Memory B cell (primary cell): ENCODE measurements around the gene IRF2BP1.
A peak's percentile ranks its signal among the peaks of the same experiment; 100 is the strongest.

Source experiments
- ATAC-seq: fragments of 150-1000 bp; cut with Tn5 transposase; 2 replicates; pipeline ENCODE4 v1.10.0; 2021; ENCODE audit warnings: low read depth, mild to moderate bottlenecking, moderate library complexity
- DNase-seq, 2 donors: peaks; one replicate each; pipeline ENCODE4 v3.0.0; 2022; ENCODE audit warnings: low spot score in 2 of 2
- H3K27ac Mint-ChIP-seq: one replicate; pipeline ENCODE4 v1.8.0; 2022; ENCODE audit warnings: mild to moderate bottlenecking, moderate library complexity, mixed read lengths
- H3K27me3 Mint-ChIP-seq: one replicate; pipeline ENCODE4 v1.8.0; 2022; ENCODE audit warnings: mixed read lengths
- H3K36me3 Mint-ChIP-seq: one replicate; pipeline ENCODE4 v1.8.0; 2022; ENCODE audit warnings: mild to moderate bottlenecking, mixed read lengths
- H3K4me1 Mint-ChIP-seq: one replicate; pipeline ENCODE4 v1.8.0; 2022; ENCODE audit warnings: mixed read lengths
- H3K4me3 Mint-ChIP-seq: one replicate; pipeline ENCODE4 v1.8.0; 2022; ENCODE audit warnings: mild to moderate bottlenecking, moderate library complexity, mixed read lengths
- H3K9me3 Mint-ChIP-seq: one replicate; pipeline ENCODE4 v1.8.0; 2022; ENCODE audit warnings: mixed read lengths

Gene IRF2BP1, protein sequence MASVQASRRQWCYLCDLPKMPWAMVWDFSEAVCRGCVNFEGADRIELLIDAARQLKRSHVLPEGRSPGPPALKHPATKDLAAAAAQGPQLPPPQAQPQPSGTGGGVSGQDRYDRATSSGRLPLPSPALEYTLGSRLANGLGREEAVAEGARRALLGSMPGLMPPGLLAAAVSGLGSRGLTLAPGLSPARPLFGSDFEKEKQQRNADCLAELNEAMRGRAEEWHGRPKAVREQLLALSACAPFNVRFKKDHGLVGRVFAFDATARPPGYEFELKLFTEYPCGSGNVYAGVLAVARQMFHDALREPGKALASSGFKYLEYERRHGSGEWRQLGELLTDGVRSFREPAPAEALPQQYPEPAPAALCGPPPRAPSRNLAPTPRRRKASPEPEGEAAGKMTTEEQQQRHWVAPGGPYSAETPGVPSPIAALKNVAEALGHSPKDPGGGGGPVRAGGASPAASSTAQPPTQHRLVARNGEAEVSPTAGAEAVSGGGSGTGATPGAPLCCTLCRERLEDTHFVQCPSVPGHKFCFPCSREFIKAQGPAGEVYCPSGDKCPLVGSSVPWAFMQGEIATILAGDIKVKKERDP

DNA sequence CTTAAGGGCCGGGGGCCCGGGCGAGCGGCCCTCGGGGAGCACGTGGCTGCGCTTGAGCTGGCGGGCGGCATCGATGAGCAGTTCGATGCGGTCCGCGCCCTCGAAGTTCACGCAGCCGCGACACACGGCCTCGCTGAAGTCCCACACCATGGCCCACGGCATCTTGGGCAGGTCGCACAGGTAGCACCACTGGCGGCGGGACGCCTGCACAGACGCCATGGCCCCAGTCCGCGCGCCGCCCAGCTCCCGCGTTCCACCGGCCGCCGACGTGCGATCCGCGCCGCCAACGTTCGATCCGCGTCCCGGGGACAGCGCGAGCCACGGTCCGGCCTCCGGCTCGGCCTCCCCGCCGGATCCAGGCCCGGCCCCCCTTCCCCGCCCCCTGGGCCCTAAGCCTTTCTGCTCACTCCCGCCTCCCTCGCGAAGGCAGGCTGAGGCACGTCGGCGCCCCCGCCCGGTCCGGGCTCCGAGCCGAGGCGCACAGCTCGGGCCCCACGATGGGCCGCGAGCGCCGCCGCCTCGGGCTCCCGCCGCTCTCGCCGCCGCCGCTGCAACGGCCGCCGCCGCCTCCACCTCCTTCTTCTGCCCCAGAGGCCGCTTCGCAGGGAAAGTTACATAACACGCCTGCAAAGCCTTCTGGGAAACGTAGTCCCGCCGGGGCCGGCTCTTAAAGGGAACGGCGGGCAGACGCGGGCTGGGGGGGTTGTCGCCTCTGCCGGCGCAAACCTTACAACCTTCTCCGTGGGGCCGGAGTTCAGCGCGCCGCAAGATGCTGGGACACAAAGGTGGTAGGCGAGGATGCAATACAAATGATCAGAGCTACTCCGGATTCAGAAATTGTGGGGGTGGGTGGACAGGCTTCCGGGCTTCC lies at the start of gene IRF2BP1:
Gene IRF2BP1, minus strand, starts transcription at position 586 of the 871 bp plus-strand sequence. Its CDS starts 367 bp downstream, at position 219.
- Mint-ChIP-seq H3K27me3 (peaks cover 6% of the 10 kb centered on the region), H3K36me3 (peaks cover 11% of the 10 kb centered on the region), H3K9me3 (no peaks in the 10 kb centered on the region), H3K27ac (peak within 1 kb of the TSS; percentile 89), H3K4me3 (peak within 1 kb of the TSS; percentile 92), H3K4me1 (peaks cover 9% of the 10 kb centered on the region)
- DNase-seq (peak; percentile 80 to 86), ATAC-seq (peak; percentile 82)

DNA sequence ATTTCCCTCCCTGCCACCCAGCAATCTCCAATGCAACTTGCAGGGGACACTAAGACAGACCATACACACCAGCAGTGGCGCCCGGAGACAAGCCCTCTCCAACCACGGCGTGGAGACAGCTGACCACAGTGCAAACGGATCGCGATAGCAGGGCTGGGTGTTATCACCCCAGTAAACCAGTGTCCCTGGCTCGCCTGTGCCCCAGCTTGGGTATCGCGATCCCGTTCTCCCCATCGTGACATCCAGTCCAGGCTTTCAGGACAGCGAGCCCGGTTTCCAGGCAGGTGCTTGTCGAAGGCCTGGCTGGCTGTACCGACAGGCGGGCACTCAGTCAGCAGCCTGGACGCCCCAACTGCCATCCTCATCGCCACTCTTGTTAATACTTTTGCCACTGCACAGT lies 49.3 kb upstream of the IRF2BP1 start:
- DNase-seq (no peak), ATAC-seq (no peak)
- no peaks in the 10 kb centered on the region for H3K36me3 Mint-ChIP-seq
- H3K4me3 Mint-ChIP-seq: no peak overlapping the region
- H3K27ac Mint-ChIP-seq: no peak overlapping the region
- H3K27me3 Mint-ChIP-seq: peaks cover 28% of the 10 kb centered on the region
- H3K4me1 Mint-ChIP-seq: no peaks in the 10 kb centered on the region
- no peaks in the 10 kb centered on the region for H3K9me3 Mint-ChIP-seq

DNA sequence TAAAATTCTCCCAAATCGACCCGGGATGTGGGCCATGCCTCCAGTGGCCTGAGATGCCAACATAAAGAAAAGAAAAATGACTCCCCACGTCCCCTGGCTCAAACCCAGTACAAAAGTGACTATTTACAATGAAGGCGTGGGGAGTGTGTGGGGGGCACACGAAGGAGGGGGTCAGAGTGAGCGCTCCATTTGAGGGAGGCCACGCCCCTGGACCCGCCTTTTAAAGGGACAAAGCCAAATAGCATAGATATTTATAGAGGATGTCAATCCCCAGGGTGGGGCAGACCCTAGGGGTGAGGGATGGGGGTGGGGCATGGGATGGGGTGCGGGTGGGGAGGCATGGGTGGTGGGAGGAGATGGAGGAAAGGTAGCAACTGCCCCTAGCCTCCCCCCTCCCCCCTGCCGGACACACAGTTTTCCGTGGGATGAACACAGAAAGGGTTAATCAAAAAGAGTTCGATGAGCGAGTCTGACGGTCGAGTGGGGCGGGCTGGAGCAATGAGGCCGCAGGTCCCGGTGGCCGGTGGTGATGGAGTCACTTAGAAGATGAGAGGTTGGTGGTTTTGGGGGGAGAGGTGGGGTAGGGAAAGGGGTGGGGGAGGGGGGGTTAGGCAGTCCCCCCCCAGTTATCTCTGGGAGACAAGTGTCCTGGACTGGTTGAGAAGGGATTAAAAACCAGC lies 48.8 kb upstream of the IRF2BP1 start:
- no peaks in the 10 kb centered on the region for H3K36me3 Mint-ChIP-seq
- H3K27ac Mint-ChIP-seq: no peak overlapping the region
- no peaks in the 10 kb centered on the region for H3K4me1 Mint-ChIP-seq
- no peak overlapping the region for H3K4me3 Mint-ChIP-seq
- H3K27me3 Mint-ChIP-seq: peaks cover 30% of the 10 kb centered on the region
- ATAC-seq (no peak), DNase-seq (no peak)
- H3K9me3 Mint-ChIP-seq: no peaks in the 10 kb centered on the region

DNA sequence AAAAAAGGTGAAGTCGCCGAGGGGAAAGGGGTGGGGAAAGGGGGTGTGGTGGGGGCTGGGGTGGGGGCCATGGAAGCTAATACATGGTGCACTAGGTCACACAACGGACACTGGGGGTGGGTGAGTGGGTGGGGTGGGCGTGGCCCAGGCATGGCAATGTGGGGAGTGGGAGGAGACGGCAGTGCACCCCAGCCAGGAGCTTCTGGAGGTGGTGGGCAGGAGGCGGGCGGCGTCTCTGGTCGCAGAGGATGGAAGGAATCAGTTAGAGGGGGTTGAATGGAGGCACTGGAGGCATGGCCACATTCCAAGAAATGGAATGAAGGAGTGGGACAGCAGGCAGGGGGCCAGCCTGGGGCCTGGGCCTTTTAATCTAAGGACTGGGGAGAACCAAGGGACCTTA lies 47.8 kb upstream of the IRF2BP1 start:
- no peaks in the 10 kb centered on the region for H3K9me3 Mint-ChIP-seq
- H3K36me3 Mint-ChIP-seq: no peaks in the 10 kb centered on the region
- H3K4me3 Mint-ChIP-seq: no peak overlapping the region
- no peak overlapping the region for H3K27ac Mint-ChIP-seq
- H3K4me1 Mint-ChIP-seq: no peaks in the 10 kb centered on the region
- peaks cover 31% of the 10 kb centered on the region for H3K27me3 Mint-ChIP-seq
- DNase-seq: no peak
- no peak for ATAC-seq

DNA sequence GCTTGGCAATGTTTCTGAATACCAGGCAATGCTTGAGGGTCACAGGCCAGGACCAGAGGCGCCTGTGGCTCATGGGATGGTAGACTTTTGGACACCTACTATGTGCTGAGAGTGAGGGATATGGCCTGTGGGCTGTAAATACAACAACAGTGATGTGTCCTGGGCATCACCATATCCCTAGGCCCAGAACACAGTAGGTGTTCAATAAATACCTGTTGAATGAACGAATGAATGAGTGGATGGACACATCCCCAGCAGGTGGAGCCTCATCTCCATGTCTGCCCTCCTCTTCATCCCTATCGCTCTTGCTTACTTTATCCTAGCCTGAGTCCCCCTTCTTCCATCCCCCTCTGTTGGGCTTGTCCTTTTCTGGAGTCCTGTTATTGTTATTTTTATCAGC lies 45.1 kb upstream of the IRF2BP1 start:
- Mint-ChIP-seq H3K27ac (no peak overlapping the region), H3K36me3 (no peaks in the 10 kb centered on the region), H3K27me3 (peaks cover 29% of the 10 kb centered on the region), H3K9me3 (peaks cover 1% of the 10 kb centered on the region), H3K4me1 (peaks cover 3% of the 10 kb centered on the region), H3K4me3 (no peak overlapping the region)
- ATAC-seq (no peak), DNase-seq (no peak)

DNA sequence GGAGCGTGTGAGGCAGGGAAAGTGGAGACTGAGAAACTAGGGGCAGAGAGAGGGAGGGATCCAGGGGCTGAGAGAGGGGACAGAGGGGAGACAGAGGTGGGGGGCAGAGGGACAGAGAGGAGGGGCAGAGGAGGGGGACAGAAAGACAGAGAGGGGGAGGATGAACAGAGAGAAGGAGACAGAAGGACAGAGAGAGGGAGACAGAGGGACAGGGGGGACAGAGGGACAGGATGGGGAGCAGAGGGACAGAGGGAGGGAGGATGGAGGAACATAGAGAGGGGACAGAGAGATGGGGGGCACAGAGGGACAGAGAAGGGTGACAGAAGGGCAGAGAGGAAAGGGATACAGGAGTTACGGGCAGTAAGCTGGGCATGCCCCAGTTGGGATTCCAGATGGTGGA lies 43.3 kb upstream of the IRF2BP1 start:
- H3K27ac Mint-ChIP-seq: no peak overlapping the region
- peaks cover 3% of the 10 kb centered on the region for H3K4me1 Mint-ChIP-seq

DNA sequence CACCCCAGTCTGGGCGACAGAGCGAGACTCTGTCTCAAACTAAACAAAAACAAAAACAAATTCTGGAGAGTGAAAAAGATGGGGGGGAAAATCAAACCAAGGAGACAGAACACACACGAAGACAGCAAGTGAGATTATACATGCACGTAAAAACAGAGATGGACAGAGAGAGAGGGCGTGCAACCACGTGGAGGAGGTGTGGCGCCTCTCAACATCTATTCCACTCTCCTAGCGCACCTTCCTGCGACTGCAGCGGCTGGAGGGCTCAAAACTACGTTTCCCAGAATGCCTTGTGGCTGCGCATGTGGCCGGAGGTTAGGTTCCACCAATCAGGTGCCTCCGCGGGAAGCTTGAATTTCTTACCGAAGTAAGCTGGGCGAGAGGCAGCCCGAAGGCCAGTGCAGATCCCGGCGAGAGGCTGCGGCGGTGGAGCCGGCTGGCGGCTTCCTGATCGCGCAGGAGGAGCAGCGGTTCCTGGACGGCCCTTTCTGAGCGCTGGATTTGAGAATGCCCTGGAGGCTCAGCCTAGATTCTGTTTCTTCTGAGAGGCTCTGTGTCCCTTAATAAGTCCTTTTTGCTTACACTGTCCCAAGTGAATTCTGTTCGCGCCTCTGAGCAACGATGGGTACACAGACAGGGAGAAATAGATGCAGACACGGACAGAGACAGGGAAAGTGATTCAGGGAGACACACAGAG lies 41.8 kb upstream of the IRF2BP1 start:
- no peak overlapping the region for H3K27ac Mint-ChIP-seq

More for the DNA sequence above, 43.3 kb upstream of the IRF2BP1 start:
- ATAC-seq (no peak), DNase-seq (no peak)
- H3K4me3 Mint-ChIP-seq: no peak overlapping the region
- H3K27me3 Mint-ChIP-seq: peaks cover 22% of the 10 kb centered on the region
- no peaks in the 10 kb centered on the region for H3K36me3 Mint-ChIP-seq
- peaks cover 1% of the 10 kb centered on the region for H3K9me3 Mint-ChIP-seq

DNA sequence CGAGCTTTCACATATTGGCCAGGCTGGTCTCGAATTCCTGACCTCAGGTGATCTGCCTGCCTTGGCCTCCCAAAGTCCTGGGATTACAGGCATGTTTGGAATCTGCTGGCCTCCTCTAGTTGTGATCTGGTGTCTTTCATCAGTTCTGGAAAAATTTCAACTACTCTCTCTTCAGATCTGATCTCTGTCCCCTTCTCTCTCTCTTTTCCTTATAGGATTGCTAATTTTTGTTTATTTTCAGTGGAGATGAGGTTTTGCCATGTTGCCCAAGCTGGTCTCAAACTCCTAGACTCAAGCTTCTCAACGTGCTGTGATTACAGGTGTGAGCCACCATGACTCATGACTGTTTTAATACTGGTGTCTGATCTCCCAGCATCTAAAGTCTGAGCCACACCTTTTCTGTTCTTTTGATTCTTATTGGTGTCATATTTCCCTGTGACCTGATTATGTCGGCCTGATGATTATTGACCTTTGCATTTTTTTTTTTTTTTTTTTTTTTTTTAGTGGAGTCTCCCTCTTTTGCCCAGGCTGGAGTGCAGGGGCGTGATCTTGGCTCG lies 39.0 kb upstream of the IRF2BP1 start:
- peaks cover 8% of the 10 kb centered on the region for H3K27me3 Mint-ChIP-seq
- no peak overlapping the region for H3K27ac Mint-ChIP-seq
- DNase-seq: no peak
- ATAC-seq: no peak
- peaks cover 1% of the 10 kb centered on the region for H3K9me3 Mint-ChIP-seq
- H3K36me3 Mint-ChIP-seq: no peaks in the 10 kb centered on the region
- H3K4me3 Mint-ChIP-seq: no peak overlapping the region
- peaks cover 3% of the 10 kb centered on the region for H3K4me1 Mint-ChIP-seq

More for the DNA sequence above, 41.8 kb upstream of the IRF2BP1 start:
- Mint-ChIP-seq H3K27me3 (peaks cover 15% of the 10 kb centered on the region), H3K4me1 (peaks cover 3% of the 10 kb centered on the region), H3K9me3 (peaks cover 1% of the 10 kb centered on the region), H3K36me3 (no peaks in the 10 kb centered on the region), H3K4me3 (peak overlapping the region; percentile 21)
- ATAC-seq (peak; percentile 100), DNase-seq (peak; percentile 86 to 88)

DNA sequence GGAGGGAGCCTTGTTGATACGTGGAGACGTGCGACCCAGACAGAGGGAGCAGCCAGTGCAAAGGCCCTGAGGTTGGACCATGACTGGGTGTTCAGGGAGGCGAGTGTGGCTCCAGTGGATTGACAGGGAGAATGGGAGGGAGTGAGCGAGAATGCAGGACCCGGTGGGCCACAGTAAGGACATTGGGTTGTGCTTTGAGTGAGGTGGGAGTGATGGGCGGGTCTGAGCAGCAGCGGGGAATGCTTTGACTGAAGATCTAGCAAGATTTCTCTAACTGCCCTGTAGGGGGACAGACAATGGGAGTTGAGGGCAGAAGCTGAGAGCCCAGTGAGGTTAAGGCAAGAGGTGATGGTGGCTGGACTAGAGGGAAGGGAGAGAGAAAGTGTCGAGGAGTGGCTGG lies 36.3 kb upstream of the IRF2BP1 start:
- H3K9me3 Mint-ChIP-seq: peaks cover 1% of the 10 kb centered on the region
- H3K4me1 Mint-ChIP-seq: no peaks in the 10 kb centered on the region
- no peak overlapping the region for H3K27ac Mint-ChIP-seq

DNA sequence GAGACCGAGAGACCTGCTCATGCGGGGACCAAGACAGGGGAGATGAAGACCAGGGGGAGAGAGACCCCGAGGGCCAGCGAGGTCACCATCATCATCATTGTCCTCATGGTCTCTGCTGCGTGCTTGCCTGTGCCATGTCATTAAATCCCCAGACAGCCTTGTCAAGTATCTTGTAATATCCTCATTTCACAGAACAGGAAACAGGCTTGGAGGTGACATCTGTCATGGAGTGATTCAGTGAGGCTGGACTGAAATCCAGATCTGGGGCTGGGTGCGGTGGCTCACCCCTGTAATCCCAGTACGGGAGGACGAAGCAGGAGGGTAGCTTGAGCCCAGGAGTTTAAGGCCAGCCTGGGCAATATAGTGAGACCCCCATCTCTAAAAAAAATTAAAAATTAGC lies 34.5 kb upstream of the IRF2BP1 start:
- no peak for ATAC-seq

More for the DNA sequence above, 36.3 kb upstream of the IRF2BP1 start:
- Mint-ChIP-seq H3K27me3 (no peaks in the 10 kb centered on the region), H3K4me3 (no peak overlapping the region), H3K36me3 (no peaks in the 10 kb centered on the region)
- no peak for ATAC-seq
- DNase-seq: no peak

DNA sequence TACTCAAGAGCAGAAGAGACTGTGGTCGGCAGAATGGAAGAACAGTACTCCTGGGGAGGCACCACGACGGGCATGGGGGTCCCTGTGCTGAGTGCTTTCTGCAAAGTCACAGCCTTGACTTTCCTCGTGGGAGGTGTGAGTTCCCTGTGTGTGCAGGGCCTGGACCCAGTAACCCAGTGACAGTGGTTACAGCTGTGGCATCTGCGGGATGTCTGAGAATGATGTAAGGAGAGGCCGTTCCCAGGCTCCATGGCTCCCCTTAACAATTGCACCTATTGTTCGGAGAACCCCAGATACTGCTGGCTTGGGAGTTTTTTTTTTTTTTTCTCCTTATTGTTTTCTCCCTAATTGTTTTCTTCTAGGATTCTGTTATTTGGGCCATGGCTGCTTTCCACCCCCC lies 33.7 kb upstream of the IRF2BP1 start:
- no peak overlapping the region for H3K4me3 Mint-ChIP-seq
- H3K9me3 Mint-ChIP-seq: no peaks in the 10 kb centered on the region
- ATAC-seq (no peak), DNase-seq (no peak)
- H3K4me1 Mint-ChIP-seq: no peaks in the 10 kb centered on the region
- H3K27ac Mint-ChIP-seq: no peak overlapping the region
- no peaks in the 10 kb centered on the region for H3K36me3 Mint-ChIP-seq
- H3K27me3 Mint-ChIP-seq: peaks cover 5% of the 10 kb centered on the region

More for the DNA sequence above, 34.5 kb upstream of the IRF2BP1 start:
- H3K36me3 Mint-ChIP-seq: no peaks in the 10 kb centered on the region
- no peaks in the 10 kb centered on the region for H3K4me1 Mint-ChIP-seq
- H3K9me3 Mint-ChIP-seq: no peaks in the 10 kb centered on the region
- H3K27me3 Mint-ChIP-seq: peaks cover 4% of the 10 kb centered on the region
- H3K4me3 Mint-ChIP-seq: no peak overlapping the region
- no peak overlapping the region for H3K27ac Mint-ChIP-seq
- no peak for DNase-seq

DNA sequence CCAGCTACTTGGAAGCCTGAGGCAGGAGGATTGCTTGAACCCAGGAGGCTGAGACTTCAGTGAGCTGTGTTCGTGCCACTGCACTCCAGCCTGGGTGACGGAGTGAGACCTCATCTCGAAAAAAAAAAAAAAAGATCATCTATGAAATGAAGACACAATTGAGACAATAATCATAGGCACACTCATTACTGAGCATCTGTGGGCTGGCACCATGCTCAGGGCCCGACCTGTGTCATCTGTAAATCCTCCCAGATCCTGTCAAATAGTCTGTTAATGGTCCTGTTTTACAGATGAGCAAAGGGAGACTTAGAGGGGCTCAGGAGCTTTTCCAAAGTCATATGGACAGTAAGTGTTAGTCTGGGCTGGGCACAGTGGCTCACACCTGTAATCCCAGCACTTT lies 32.8 kb upstream of the IRF2BP1 start:
- Mint-ChIP-seq H3K36me3 (no peaks in the 10 kb centered on the region), H3K27me3 (peaks cover 6% of the 10 kb centered on the region), H3K27ac (no peak overlapping the region), H3K9me3 (no peaks in the 10 kb centered on the region), H3K4me3 (no peak overlapping the region), H3K4me1 (no peaks in the 10 kb centered on the region)
- DNase-seq: no peak
- ATAC-seq: no peak
